ENCODE measurements around the gene POM121.
A peak's percentile ranks its signal among the peaks of the same experiment; 100 is the strongest.
"Not testable (repeated sequence)": the region's sequence is repeated elsewhere in the genome, so short reads cannot be mapped to it uniquely, and the experiment has no call there.

Gene POM121

DNA sequence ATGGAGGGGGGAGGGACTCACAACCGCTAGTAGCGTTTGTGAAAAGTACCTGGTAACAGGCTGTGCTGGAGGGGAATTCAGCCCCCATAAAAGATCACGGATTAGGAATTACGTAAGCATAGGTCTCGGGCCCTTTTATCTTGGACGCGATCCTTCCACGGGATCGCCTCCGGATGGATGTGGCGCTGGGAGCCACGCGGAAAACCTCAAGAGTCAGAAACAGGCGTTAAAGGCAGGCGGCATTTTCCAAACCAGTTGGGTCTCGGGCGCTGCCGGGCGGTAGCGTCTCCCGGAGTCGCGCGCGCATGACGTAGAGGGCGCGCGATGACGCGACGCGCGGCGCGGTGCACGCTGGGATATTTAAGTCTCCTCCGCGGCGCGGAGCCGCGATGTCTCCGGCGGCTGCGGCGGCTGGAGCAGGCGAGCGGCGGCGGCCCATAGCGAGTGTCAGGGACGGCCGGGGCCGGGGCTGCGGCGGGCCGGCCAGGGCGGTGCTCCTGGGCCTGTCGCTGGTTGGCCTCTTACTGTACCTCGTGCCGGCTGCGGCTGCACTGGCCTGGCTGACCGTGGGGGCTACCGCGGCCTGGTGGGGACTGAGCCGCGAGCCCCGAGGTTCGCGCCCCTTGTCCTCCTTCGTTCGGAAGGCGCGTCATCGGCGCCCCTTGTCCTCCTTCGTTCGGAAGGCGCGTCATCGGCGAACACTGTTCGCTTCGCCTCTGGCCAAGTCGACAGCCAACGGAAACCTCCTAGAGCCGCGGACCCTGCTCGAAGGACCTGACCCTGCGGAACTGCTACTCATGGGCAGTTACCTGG is at the start of gene POM121:
Gene POM121, plus strand, starts transcription at position 363 of the 813 bp plus-strand sequence. Its CDS starts 27 bp downstream, at position 390.
- DNase-seq (ENCODE audit: low spot score): peak; percentile 79

DNA sequence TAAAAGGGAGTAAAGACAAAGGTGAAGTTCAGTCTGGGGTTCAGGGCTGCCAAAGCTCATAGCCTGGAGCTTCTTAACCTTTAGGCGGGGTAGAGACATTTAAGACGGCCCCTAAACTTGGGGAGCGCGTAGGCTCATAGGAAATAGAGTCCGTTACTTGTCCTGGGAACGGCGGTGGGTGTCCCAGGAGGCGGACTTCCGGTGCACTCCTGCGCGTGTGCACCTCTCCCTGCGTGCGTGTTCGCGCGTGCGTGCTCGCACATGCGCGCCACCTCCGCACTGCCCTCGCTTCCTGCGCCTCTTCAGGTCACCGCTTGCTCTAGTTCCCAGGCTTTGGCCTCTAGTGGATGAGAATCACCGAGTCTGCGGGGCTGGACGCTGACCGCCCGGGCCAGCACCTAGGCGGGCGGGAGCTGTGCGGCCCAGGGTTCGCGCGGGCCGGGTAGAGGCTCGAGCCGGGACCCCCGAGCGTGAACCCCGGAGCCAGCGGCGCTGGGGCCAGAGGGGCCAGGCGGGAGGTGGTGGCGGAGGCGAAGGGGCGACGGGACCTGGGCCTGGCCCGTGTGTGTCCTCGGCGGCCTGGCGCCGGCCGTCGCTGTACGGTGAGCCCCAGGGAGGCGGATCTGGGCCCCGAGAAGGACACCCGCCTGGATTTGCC is 45.7 kb upstream of the POM121 start:
- DNase-seq (ENCODE audit: low spot score): peak; percentile 91

DNA sequence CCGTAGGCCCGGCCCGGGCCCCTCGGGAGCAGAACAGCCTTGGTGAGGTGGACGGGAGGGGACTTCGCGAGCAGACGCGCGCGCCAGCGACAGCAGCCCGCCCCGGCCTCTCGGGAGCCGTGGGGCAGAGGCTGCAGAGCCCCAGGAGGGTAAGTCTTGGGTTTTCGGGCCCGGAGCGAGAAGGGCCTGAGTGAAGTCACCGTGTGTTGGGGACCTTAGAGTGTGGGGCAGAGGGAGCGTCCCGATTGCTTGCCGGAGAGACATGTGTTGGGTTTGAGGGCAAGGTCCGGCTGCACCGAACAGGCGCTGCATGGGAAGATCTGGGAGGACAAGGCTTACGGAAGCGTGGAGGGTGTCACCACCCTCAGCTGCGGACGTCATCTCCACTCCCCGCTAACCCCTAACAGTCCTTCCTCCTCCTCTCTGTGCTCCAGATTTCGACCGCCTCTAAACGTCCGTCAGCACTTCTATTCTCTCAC is 45.1 kb upstream of the POM121 start:
- peak; percentile 42 for DNase-seq (ENCODE audit: low spot score)

- not testable (repeated sequence) for DNase-seq (ENCODE audit: low spot score)
Measured at GRCh38 chr7:72891750-72892149, 33.1 kb upstream of the POM121 start.

DNA sequence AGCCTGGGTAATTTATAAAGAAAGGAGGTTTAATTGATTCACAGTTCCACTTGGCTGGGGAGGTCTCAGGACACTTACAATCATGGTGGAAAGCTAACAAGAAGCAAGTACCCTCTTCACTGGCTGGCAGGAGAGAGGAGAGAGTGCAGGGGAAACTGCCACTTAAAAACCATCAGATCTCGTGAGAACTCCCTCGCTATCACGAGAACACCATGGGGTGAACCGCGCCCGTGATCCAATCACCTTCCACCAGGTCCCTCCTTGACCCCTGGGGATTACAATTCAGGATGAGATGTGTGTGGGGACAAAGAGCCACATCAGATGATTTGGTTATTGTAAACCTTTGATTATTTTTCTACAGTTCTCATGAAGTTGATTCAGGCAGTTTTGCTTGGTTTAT is 20.2 kb upstream of the POM121 start:
- not testable (repeated sequence) for DNase-seq (ENCODE audit: low spot score)

DNA sequence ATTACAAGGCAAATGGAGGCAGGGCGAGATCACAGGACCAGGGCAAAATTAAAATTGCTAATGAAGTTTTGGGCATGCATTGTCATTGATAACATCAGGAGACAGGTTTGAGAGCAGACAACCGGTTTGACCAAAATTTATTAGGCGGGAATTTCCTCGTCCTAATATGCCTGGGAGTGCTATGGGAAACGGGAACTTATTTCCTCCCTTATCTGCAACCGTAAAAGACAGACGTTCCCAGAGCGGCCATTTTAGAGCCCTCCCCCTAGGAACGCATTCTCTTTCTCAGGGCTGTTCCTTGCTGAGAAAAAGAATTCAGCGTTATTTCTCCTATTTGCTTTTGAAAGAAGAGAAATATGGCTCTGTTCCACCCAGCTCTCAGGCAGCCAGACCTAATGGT is 16.5 kb upstream of the POM121 start:
- DNase-seq (ENCODE audit: low spot score): not testable (repeated sequence)

DNA sequence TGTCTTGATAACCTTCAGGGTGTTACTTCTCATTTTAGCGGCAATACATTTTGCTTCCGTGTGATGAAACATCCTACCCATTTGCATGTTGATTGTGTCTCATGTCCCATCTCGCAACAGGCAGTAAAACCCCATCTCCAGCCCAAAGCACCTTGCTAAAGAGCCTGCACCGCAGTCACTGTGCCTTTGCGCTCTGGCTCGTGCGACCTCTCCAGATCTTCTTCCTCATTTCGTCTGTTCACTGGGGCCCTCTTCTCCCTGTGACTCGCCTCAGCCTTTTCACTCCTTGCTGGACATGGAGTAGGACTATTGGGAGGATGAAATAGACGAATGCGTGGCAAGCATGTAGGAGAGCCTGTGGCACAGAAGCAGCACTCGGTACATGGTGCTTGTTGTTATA is 13.5 kb upstream of the POM121 start:
- DNase-seq (ENCODE audit: low spot score): not testable (repeated sequence)

- not testable (repeated sequence) for DNase-seq (ENCODE audit: low spot score)
Measured at GRCh38 chr7:72913750-72914149, 11.1 kb upstream of the POM121 start.

- DNase-seq (ENCODE audit: low spot score): peak; percentile 44
Measured at GRCh38 chr7:72914756-72915525, 10.0 kb upstream of the POM121 start.

- no peak for DNase-seq (ENCODE audit: low spot score)
Measured at GRCh38 chr7:72919256-72919775, 5.6 kb upstream of the POM121 start.

- no peak for DNase-seq (ENCODE audit: low spot score)
Measured at GRCh38 chr7:72924386-72924732, 536 bp upstream of the POM121 start.

GRCh38 chr7:72925546-72926120 is 738 bp downstream of the POM121 start:
- DNase-seq (ENCODE audit: low spot score): no peak

DNA sequence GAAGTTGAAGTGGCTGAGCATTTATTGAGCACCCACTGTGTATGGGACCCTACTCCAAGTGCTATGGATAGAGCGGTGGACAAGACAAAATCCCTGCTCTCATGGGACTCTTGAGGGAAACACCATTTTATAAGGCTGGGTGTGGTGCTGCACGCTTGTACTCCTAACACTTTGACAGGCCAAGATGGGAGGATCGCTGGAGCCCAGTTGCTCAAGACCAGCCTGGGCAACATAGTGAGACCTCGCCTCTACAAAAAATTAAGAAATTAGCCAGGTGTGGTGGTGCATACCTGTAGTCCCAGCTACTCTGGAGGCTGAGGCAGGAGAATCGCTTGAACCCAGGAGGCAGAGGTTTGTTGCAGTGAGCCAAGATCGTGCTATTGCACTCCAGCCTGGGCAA is 2.9 kb downstream of the POM121 start:
- DNase-seq (ENCODE audit: low spot score): not testable (repeated sequence)

GRCh38 chr7:72928216-72928615 is 3.3 kb downstream of the POM121 start:
- not testable (repeated sequence) for DNase-seq (ENCODE audit: low spot score)

DNA sequence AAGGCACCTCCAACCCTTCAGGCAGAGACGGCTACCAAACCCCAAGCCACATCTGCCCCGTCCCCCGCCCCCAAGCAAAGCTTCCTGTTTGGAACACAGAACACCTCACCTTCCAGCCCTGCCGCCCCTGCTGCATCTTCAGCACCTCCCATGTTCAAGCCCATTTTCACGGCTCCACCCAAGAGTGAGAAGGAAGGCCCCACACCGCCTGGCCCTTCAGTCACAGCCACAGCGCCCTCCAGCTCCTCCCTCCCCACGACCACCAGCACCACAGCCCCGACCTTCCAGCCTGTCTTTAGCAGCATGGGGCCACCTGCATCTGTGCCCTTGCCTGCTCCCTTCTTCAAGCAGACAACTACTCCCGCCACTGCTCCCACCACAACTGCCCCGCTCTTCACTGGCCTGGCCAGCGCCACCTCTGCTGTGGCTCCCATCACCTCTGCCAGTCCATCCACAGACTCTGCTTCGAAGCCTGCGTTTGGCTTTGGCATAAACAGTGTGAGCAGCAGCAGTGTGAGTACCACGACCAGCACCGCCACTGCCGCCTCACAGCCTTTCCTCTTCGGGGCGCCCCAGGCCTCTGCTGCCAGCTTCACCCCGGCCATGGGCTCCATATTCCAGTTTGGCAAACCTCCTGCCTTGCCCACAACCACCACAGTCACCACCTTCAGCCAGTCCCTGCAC is 17.3 kb downstream of the POM121 start:
- not testable (repeated sequence) for DNase-seq (ENCODE audit: low spot score)

GRCh38 chr7:72942956-72943355 is 18.1 kb downstream of the POM121 start:
- DNase-seq (ENCODE audit: low spot score): not testable (repeated sequence)

GRCh38 chr7:72944937-72945336 is 20.0 kb downstream of the POM121 start:
- DNase-seq (ENCODE audit: low spot score): not testable (repeated sequence)

- not testable (repeated sequence) for DNase-seq (ENCODE audit: low spot score)
Measured at GRCh38 chr7:72945597-72945996, 20.7 kb downstream of the POM121 start.

DNA sequence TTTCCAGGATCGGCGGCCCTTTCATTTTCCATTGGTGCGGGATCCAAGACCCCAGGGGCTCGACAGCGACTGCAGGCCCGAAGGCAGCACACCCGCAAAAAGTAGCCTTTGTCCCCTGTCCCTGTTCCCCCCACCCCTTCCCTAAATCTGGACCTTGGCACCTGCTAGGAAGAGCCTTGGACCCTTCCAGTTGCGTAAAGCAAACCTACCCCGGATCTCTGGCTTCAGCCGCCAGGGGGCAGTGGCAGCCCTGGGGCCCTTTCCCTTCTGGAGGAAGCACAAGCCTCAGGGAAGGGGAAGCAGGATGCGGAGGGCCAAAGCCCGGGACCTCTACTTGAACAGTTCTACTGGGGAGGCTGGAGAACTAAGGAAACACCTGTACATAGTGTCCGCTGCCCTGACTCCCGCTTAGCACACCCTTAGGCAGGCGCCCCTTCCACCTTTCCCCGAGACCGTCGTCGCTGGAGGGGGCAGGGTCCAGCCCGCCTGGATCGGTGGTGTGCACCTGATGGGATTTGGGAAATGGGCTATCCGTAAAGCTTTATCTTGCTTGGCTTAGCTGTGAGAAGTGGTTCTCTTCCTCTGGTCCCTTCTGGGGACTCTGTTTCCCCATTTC is 21.3 kb downstream of the POM121 start:
- DNase-seq (ENCODE audit: low spot score): not testable (repeated sequence)

DNA sequence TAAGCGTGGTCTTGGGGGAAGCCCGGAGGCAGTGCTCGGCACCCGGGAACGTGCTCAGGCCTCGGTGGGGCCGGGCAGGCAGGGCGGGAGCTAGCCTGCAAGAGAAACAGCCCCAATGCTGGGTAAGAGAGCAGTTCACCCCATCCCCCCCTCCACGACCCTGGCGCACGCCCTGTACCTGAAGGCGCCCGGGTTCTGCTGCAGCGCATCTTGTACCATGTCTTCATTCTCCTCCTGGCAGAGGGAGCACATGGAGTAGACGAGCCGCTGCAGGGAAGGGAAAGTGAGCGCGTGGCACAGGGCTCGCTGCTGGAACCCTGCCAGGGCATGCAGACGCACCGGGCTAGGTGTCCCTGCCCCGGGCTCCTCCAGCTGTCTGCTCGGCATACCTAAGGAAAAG is 23.8 kb downstream of the POM121 start:
- not testable (repeated sequence) for DNase-seq (ENCODE audit: low spot score)

DNA sequence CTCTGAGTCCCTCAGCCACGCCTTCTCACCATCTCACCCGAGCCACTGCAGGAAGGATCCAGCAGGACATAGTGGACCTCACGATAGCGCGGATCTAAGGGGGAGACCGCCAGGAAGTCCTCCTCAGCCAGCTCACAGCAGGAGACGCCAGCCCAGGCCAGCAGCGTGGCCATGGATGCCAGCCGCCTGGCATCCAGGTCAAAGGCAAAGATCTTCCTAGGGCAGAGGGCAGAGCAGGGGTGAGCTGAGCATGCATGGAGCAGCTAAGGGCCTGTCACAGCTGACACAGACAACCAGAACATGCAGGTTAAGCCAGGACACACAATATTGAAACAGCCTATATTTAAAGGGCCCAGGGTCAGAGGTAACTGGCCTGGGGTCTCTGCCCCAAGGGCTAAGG is 24.4 kb downstream of the POM121 start:
- DNase-seq (ENCODE audit: low spot score): not testable (repeated sequence)

All from cerebellar cortex (tissue), 1 donor.